Measurements from ENCODE around the gene CEP83.

Gene CEP83

DNA sequence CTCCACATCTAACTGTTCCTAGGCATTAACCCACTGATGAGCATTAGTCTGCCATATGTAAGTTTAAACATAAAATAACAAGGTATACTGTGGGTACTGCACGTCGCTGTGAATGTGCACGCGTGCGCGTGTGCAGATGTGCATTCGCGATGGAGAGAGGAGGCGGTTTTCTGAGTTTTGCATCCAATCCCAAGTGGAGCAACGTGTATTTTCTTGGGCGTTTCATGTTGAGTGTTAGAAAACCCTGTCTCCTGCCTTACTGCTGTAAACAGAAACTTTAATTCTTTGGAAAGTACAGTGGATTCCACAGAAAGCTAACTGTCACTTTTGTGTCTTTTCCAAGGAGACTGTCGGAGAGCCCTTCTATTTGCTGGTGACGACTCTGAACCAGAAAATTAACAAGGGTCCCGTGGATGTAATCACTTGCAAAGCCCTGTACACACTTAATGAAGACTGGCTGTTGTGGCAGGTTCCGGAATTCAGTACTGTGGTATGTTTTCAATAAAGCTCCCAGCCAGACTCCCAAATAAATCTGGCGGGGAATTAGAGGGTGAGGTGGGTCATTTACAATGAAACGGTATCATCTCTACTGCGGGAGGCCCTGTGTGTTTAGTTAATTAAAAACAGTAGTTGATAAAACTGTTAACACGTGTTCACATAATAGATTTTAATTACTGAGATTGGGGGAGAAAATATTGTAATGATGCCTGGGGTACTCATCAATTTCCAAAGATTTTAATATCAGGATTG, 194.8 kb downstream of the CEP83 start:
- no peaks in the 10 kb centered on the region for H3K9me2 ChIP-seq (replicated peaks; ENCODE audit: insufficient read depth, low read length)
- H3K9ac ChIP-seq (ENCODE audit: low read length) = no peak overlapping the region
- H3K36me3 ChIP-seq (ENCODE audit: low read length) = no peaks in the 10 kb centered on the region; the same call in 1 of the 2 replicates
- TF ChIP-seq CTCF (IDR thresholded peaks at IDR 0.05; ENCODE audit: insufficient read depth, low read length, poor library complexity, severe bottlenecking) (no peak), EZH2phosphoT487 (conservative IDR thresholded peaks at IDR 0.05; ENCODE audit: low read length) (no peak)
- no peak overlapping the region for H2AFZ ChIP-seq (ENCODE audit: low read depth, low read length, severe bottlenecking)
- no peak overlapping the region for H3K4me2 ChIP-seq (ENCODE audit: low read depth, low read length, poor library complexity, severe bottlenecking)
- H3F3A ChIP-seq (ENCODE audit: insufficient read depth) = no peaks in the 10 kb centered on the region
- no peak overlapping the region for H3K4me3 ChIP-seq (ENCODE audit: insufficient read depth, low read length, poor library complexity, severe bottlenecking)
- no peaks in the 10 kb centered on the region for H3K9me3 ChIP-seq (ENCODE audit: insufficient read depth, low read length)
- no peaks in the 10 kb centered on the region for H3K27me3 ChIP-seq (ENCODE audit: low read length)
- H3K79me2 ChIP-seq (ENCODE audit: insufficient read depth, low read length) = no peaks in the 10 kb centered on the region
- no peaks in the 10 kb centered on the region for H4K20me1 ChIP-seq (ENCODE audit: low read depth, low read length)
- H3K27ac ChIP-seq (ENCODE audit: low read depth, low read length) = no peak overlapping the region

GRCh38 chr12:94263905-94264561, 195.6 kb downstream of the CEP83 start:
- TF ChIP-seq CTCF (IDR thresholded peaks at IDR 0.05; ENCODE audit: insufficient read depth, low read length, poor library complexity, severe bottlenecking) = no peak
- no peak for TF ChIP-seq EZH2phosphoT487 (conservative IDR thresholded peaks at IDR 0.05; ENCODE audit: low read length)
- Histone ChIP-seq H3K9me2 (replicated peaks; ENCODE audit: insufficient read depth, low read length) (no peaks in the 10 kb centered on the region), H3K27me3 (ENCODE audit: low read length) (no peaks in the 10 kb centered on the region), H3K4me2 (ENCODE audit: low read depth, low read length, poor library complexity, severe bottlenecking) (no peak overlapping the region), H2AFZ (ENCODE audit: low read depth, low read length, severe bottlenecking) (no peak overlapping the region), H3K27ac (ENCODE audit: low read depth, low read length) (no peak overlapping the region), H3K36me3 (ENCODE audit: low read length) (no peaks in the 10 kb centered on the region; the same call in 1 of the 2 replicates), H3K79me2 (ENCODE audit: insufficient read depth, low read length) (no peaks in the 10 kb centered on the region), H4K20me1 (ENCODE audit: low read depth, low read length) (no peaks in the 10 kb centered on the region), H3K4me3 (ENCODE audit: insufficient read depth, low read length, poor library complexity, severe bottlenecking) (no peak overlapping the region), H3K9ac (ENCODE audit: low read length) (no peak overlapping the region), H3K9me3 (ENCODE audit: insufficient read depth, low read length) (no peaks in the 10 kb centered on the region), H3F3A (ENCODE audit: insufficient read depth) (peaks cover 2% of the 10 kb centered on the region; the same call in 1 of the 2 replicates)

GRCh38 chr12:94263011-94263811, 196.5 kb downstream of the CEP83 start:
- H3K27me3 ChIP-seq (ENCODE audit: low read length) = no peaks in the 10 kb centered on the region
- H3K4me3 ChIP-seq (ENCODE audit: insufficient read depth, low read length, poor library complexity, severe bottlenecking) = no peak overlapping the region
- no peaks in the 10 kb centered on the region for H4K20me1 ChIP-seq (ENCODE audit: low read depth, low read length)
- H3K9me2 ChIP-seq (replicated peaks; ENCODE audit: insufficient read depth, low read length) = no peaks in the 10 kb centered on the region
- no peak overlapping the region for H3K27ac ChIP-seq (ENCODE audit: low read depth, low read length)
- no peaks in the 10 kb centered on the region; the same call in 1 of the 2 replicates for H3K36me3 ChIP-seq (ENCODE audit: low read length)
- H2AFZ ChIP-seq (ENCODE audit: low read depth, low read length, severe bottlenecking) = no peak overlapping the region
- peak overlapping the region; percentile 35; the same call in 1 of the 2 replicates for H3K9ac ChIP-seq (ENCODE audit: low read length)
- no peaks in the 10 kb centered on the region for H3K79me2 ChIP-seq (ENCODE audit: insufficient read depth, low read length)
- TF ChIP-seq CTCF (IDR thresholded peaks at IDR 0.05; ENCODE audit: insufficient read depth, low read length, poor library complexity, severe bottlenecking) = no peak
- TF ChIP-seq EZH2phosphoT487 (conservative IDR thresholded peaks at IDR 0.05; ENCODE audit: low read length) = no peak
- peak overlapping the region; percentile 47 for H3K4me2 ChIP-seq (ENCODE audit: low read depth, low read length, poor library complexity, severe bottlenecking)
- no peaks in the 10 kb centered on the region for H3K9me3 ChIP-seq (ENCODE audit: insufficient read depth, low read length)
- H3F3A ChIP-seq (ENCODE audit: insufficient read depth) = peaks cover 5% of the 10 kb centered on the region
